H1 (cell line): Measurements from ENCODE around the gene CLDN16. TPM values are rescaled to one million over a fixed set of nuclear protein-coding genes. Genes with fewer than 3 reads are reported as not detected.

ENCODE experiments used
- CTCF ChIA-PET: fragments of 300-600 bp; sonication (Branson Sonifier 250); formaldehyde crosslinking; loops from one replicate; lab custom pipeline; 2021; ENCODE audit not compliant: partially characterized antibody; lab: Charles Lee
- POLR2A ChIA-PET: fragments of 300-600 bp; sonication (Branson Sonifier 250); formaldehyde crosslinking; loops from one replicate; lab custom pipeline; 2021; ENCODE audit warnings: inconsistent platforms; ENCODE audit not compliant: partially characterized antibody; lab: Charles Lee
- DNase-seq, 2 experiments: peaks; one replicate each; pipeline versions ENCODE4 v3.0.0 to v3.0.0-alpha.2; 2010 to 2022; ENCODE audit warnings: low spot score in 2 of 2, low read depth in 1 of 2, mixed read lengths in 1 of 2
- FAIRE-seq: peaks from 2 replicates; lab custom pipeline; 2011; peaks lifted over from hg19 to GRCh38; lab: Jason Lieb, UNC
- H2AFZ ChIP-seq: 2 replicates; pipeline ENCODE4 v1.8.1; 2012; ENCODE audit warnings: low read length, inconsistent platforms
- H2AK5ac ChIP-seq: 2 replicates; pipeline ENCODE4 v1.6.1; 2013; ENCODE audit warnings: low read depth, low read length
- H2BK120ac ChIP-seq: replicated peaks from 2 replicates; pipeline ENCODE3; 2013; ENCODE audit warnings: low read depth, low read length, inconsistent platforms
- H2BK12ac ChIP-seq: 2 replicates; pipeline ENCODE4 v1.6.1; 2013; ENCODE audit warnings: low read depth, low read length
- H2BK15ac ChIP-seq: 2 replicates; pipeline ENCODE4 v1.6.1; 2013; ENCODE audit warnings: low read length
- H2BK20ac ChIP-seq: 2 replicates; pipeline ENCODE4 v1.6.1; 2013; ENCODE audit warnings: low read length
- H2BK5ac ChIP-seq: 2 replicates; pipeline ENCODE4 v1.6.1; 2013; ENCODE audit warnings: low read depth, low read length
- H3K14ac ChIP-seq: 2 replicates; pipeline ENCODE4 v1.6.1; 2013; ENCODE audit warnings: inconsistent platforms; ENCODE audit not compliant: insufficient read length
- H3K18ac ChIP-seq: 2 replicates; pipeline ENCODE4 v1.6.1; 2013; ENCODE audit warnings: low read length; ENCODE audit errors: extremely low read depth
- H3K23ac ChIP-seq: 2 replicates; pipeline ENCODE4 v1.6.1; 2013; ENCODE audit warnings: inconsistent platforms; ENCODE audit not compliant: insufficient read length
- H3K23me2 ChIP-seq: 2 replicates; pipeline ENCODE4 v1.6.1; 2013; ENCODE audit warnings: low read depth, low read length
- H3K27ac ChIP-seq: 2 replicates; pipeline ENCODE4 v1.6.1; 2011; ENCODE audit warnings: low read depth, low read length, inconsistent platforms
- H3K27me3 ChIP-seq, 4 experiments: replicated peaks in 1 of 4; 1 replicate in 1 of 4; 2 replicates in 3 of 4; pipeline versions ENCODE4 v1.6.1 to v1.8.1; 2011 to 2013; ENCODE audit warnings: low read length in 3 of 4, mild to moderate bottlenecking in 3 of 4, inconsistent platforms in 2 of 4, mixed read lengths in 2 of 4, moderate library complexity in 1 of 4; ENCODE audit not compliant: control insufficient read depth in 3 of 4, insufficient read depth in 3 of 4; ENCODE audit errors: extremely low read depth in 1 of 4
- H3K36me3 ChIP-seq, 4 experiments: 2 replicates each; pipeline versions ENCODE4 v1.6.1 to v1.8.1; 2011 to 2013; ENCODE audit warnings: mild to moderate bottlenecking in 4 of 4, low read length in 3 of 4, moderate library complexity in 2 of 4, control low read depth in 1 of 4, inconsistent platforms in 1 of 4; ENCODE audit not compliant: insufficient read depth in 4 of 4, control insufficient read depth in 2 of 4
- H3K4ac ChIP-seq: replicated peaks from 2 replicates; pipeline ENCODE3; 2013; ENCODE audit warnings: low read length, low read depth, mixed read lengths, inconsistent platforms; ENCODE audit not compliant: insufficient read length
- H3K4me1 ChIP-seq, 4 experiments: replicated peaks in 1 of 4; 1 replicate in 1 of 4; 2 replicates in 3 of 4; pipeline versions ENCODE4 v1.6.1 to v1.8.1; 2011 to 2013; ENCODE audit warnings: low read length in 3 of 4, inconsistent platforms in 2 of 4, mixed read lengths in 1 of 4; ENCODE audit not compliant: insufficient read depth in 4 of 4, control insufficient read depth in 3 of 4
- H3K4me2 ChIP-seq, 2 experiments: 2 replicates each; pipeline versions ENCODE4 v1.6.1 to v1.8.1; 2011 to 2013; ENCODE audit warnings: low read depth in 2 of 2, low read length in 2 of 2, control low read depth in 1 of 2, inconsistent platforms in 1 of 2, mild to moderate bottlenecking in 1 of 2; ENCODE audit not compliant: insufficient read depth in 1 of 2
- H3K4me3 ChIP-seq, 4 experiments: fragments of 200-600, 300-600 bp in 1 of 4; sonication (generic), shearing (Covaris generic), sonication (Bioruptor Twin) in 1 of 4; 2 replicates each; pipeline versions ENCODE4 v1.5.1 to v1.8.1; 2011 to 2016; ENCODE audit warnings: low read length in 4 of 4, low read depth in 3 of 4, control low read depth in 2 of 4, inconsistent platforms in 2 of 4, mild to moderate bottlenecking in 2 of 4, mixed read lengths in 1 of 4, moderate library complexity in 1 of 4; ENCODE audit not compliant: insufficient read depth in 2 of 4; ENCODE audit errors: extremely low read depth in 1 of 4
- H3K56ac ChIP-seq: replicated peaks from 2 replicates; pipeline ENCODE3; 2013; ENCODE audit warnings: low read depth, mild to moderate bottlenecking, mixed read lengths, low read length, inconsistent platforms; ENCODE audit not compliant: insufficient read length
- H3K79me1 ChIP-seq: 2 replicates; pipeline ENCODE4 v1.6.1; 2013; ENCODE audit warnings: low read depth, low read length, control low read depth
- H3K79me2 ChIP-seq, 2 experiments: 2 replicates each; pipeline versions ENCODE4 v1.6.1 to v1.8.1; 2012 to 2013; ENCODE audit warnings: low read length in 2 of 2, mild to moderate bottlenecking in 2 of 2, inconsistent platforms in 1 of 2; ENCODE audit not compliant: insufficient read depth in 2 of 2, control insufficient read depth in 1 of 2
- H3K9ac ChIP-seq, 4 experiments: replicated peaks in 1 of 4; 1 replicate in 1 of 4; 2 replicates in 3 of 4; pipeline versions ENCODE4 v1.6.1 to v1.8.1; 2011 to 2013; ENCODE audit warnings: low read depth in 3 of 4, low read length in 3 of 4, control low read depth in 2 of 4, mild to moderate bottlenecking in 2 of 4, moderate library complexity in 2 of 4, inconsistent platforms in 1 of 4; ENCODE audit errors: extremely low read depth in 1 of 4
- H3K9me3 ChIP-seq, 2 experiments: 2 replicates each; pipeline versions ENCODE4 v1.6.1 to v1.8.1; 2012 to 2013; ENCODE audit warnings: mild to moderate bottlenecking in 2 of 2, moderate library complexity in 2 of 2, control low read depth in 1 of 2, inconsistent platforms in 1 of 2, low read depth in 1 of 2, low read length in 1 of 2, mixed read lengths in 1 of 2; ENCODE audit not compliant: insufficient read depth in 2 of 2
- H4K20me1 ChIP-seq, 2 experiments: replicated peaks in 1 of 2; 2 replicates each; pipeline versions ENCODE3 to v1.8.1; 2011 to 2013; ENCODE audit warnings: inconsistent platforms in 2 of 2, low read length in 2 of 2, mild to moderate bottlenecking in 1 of 2; ENCODE audit not compliant: insufficient read depth in 2 of 2, control insufficient read depth in 1 of 2
- H4K5ac ChIP-seq: 2 replicates; pipeline ENCODE4 v1.6.1; 2013; ENCODE audit warnings: low read length, low read depth, mixed read lengths, inconsistent platforms; ENCODE audit not compliant: insufficient read length
- H4K8ac ChIP-seq: 2 replicates; pipeline ENCODE4 v1.8.0; 2013; ENCODE audit warnings: mild to moderate bottlenecking, moderate library complexity, low read length, inconsistent platforms; ENCODE audit not compliant: insufficient read depth; ENCODE audit errors: extremely low read depth
- H4K91ac ChIP-seq: replicated peaks from 2 replicates; pipeline ENCODE3; 2013; ENCODE audit warnings: low read length, mixed read lengths, inconsistent platforms; ENCODE audit not compliant: insufficient read length
- BRCA1 ChIP-seq: IDR thresholded peaks from 2 replicates; pipeline ENCODE4 v1.6.1; 2012; ENCODE audit warnings: low read depth, low read length, improper control_type of control experiment
- POU5F1 ChIP-seq: IDR thresholded peaks from 2 replicates; pipeline ENCODE4 v1.6.1; 2011; ENCODE audit warnings: low read depth, mild to moderate bottlenecking, low read length, moderate library complexity
- SAP30 ChIP-seq: fragments of 300-600 bp; sonication (generic); IDR thresholded peaks from 2 replicates; pipeline ENCODE4 v1.7.1; 2012; ENCODE audit warnings: low read length, moderate library complexity, mild to moderate bottlenecking, inconsistent platforms; ENCODE audit not compliant: insufficient read depth, insufficient replicate concordance
- SIN3A ChIP-seq, 2 experiments: IDR thresholded peaks in 1 of 2; conservative IDR thresholded peaks in 1 of 2; 2 replicates each; pipeline ENCODE4 v1.6.1; 2011 to 2012; ENCODE audit warnings: low read length in 2 of 2, improper control_type of control experiment in 1 of 2, low read depth in 1 of 2, mild to moderate bottlenecking in 1 of 2
- WGBS, 2 experiments: shearing (Covaris generic) in 1 of 2; methylation state at CpG; one replicate each; pipeline versions ENCODE4 v1.1.6 to v1.1.7; 2013 to 2015; ENCODE audit warnings: low lambda C conversion rate in 2 of 2, mixed read lengths in 2 of 2, inconsistent platforms in 1 of 2, low coverage in 1 of 2, missing lambda C conversion rate in 1 of 2; ENCODE audit not compliant: insufficient replicate concordance in 2 of 2, insufficient coverage in 1 of 2, insufficient read length in 1 of 2; ENCODE audit errors: extremely low coverage in 1 of 2, missing lambda C conversion rate in 1 of 2; 5-methylcytosine and 5-hydroxymethylcytosine counted together
- polyA plus RNA-seq, 7 experiments: library from polyadenylated mRNA; depleted of rRNA in 3 of 7; stranded (reverse) in 5 of 7; unstranded in 2 of 7; fragments of >200 nt in 5 of 7; fragments of 200-250 nt in 2 of 7; gene quantifications; 1 replicate in 5 of 7; 2 replicates in 1 of 7; 4 replicates in 1 of 7; pipeline versions ENCODE4 v1.2.1 to v1.2.3, GENCODE V29; 2011 to 2013; ENCODE audit warnings: missing spikeins in 2 of 7, mixed read lengths in 2 of 7
- total RNA-seq: library from RNA; stranded (reverse); fragmentation: NEBNext Ultra II Directional; extraction: Animal tissue kit (Norgen Biotek cat#: 25700); gene quantifications from 2 replicates; pipeline ENCODE4 v1.2.1, GENCODE V29; 2021

The CLDN16 gene
- total and polyA plus RNA-seq, 2 of the 8 experiments (the other 6 are each of a cell fraction or from before 2014, with no cell fraction given), result not detected

DNA sequence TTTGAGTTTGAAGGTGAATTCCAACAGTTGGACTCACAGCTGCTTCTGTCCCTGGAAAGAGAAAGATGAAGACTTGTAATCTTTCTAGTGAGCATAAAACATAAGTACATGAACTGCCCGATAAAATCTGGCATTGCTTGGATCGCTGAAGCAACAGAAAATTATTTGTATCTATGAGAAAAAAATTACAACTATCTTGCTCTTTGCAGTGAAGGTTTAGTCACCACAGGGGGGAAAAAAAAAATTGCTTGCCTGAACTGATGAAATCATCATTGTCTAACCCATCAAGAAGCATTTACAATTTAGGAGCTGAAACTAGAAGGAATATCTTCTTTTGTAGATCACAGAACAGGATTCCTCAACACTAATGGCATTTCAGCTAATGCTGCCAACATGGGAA is 41.7 kb downstream of the CLDN16 start:
- Histone ChIP-seq H3K14ac (no peak overlapping the region), H3K4me2 (no peak overlapping the region), H3K4ac (no peak overlapping the region), H2AFZ (no peak overlapping the region), H3K18ac (no peak overlapping the region), H4K5ac (no peak overlapping the region), H3K23ac (no peak overlapping the region), H2BK120ac (no peak overlapping the region), H3K27me3 (no peaks in the 10 kb centered on the region), H2BK12ac (no peak overlapping the region), H3K27ac (no peak overlapping the region), H2BK15ac (no peak overlapping the region), H3K79me1 (no peaks in the 10 kb centered on the region), H3K9me3 (no peaks in the 10 kb centered on the region), H2AK5ac (no peak overlapping the region), H3K56ac (no peak overlapping the region), H3K4me3 (no peak overlapping the region), H4K20me1 (no peaks in the 10 kb centered on the region), H3K9ac (no peak overlapping the region), H3K23me2 (no peaks in the 10 kb centered on the region), H4K91ac (no peak overlapping the region), H3K79me2 (no peaks in the 10 kb centered on the region), H4K8ac (no peak overlapping the region), H3K4me1 (no peaks in the 10 kb centered on the region), H3K36me3 (no peaks in the 10 kb centered on the region), H2BK20ac (no peak overlapping the region), H2BK5ac (no peak overlapping the region)
- ChIA-PET CTCF (interaction anchor here (0.7 kb wide), 1 partner anchor 1992 kb away, joined by 3 read pairs; no protein-coding TSS in a partner anchor), POLR2A (no interaction called here)
- FAIRE-seq (no peak), DNase-seq (no peak)
- TF ChIP-seq POU5F1 (no peak), SIN3A (conservative IDR thresholded peaks at IDR 0.05 in 1 of 2, IDR thresholded peaks at IDR 0.05 in 1 of 2; ENCODE audit: low read depth in 1 of 2, low read length in 2 of 2) (no peak), SAP30 (no peak), BRCA1 (no peak)
- WGBS, 2 experiments, result 94% methylated on average over 2 of the region's 2 CpGs; no CpG with 5 or more reads in 1 of the 2 experiments
